H9 (cell line): ENCODE data around the gene CERCAM. TPM values are rescaled to one million over a fixed set of nuclear protein-coding genes. Genes with fewer than 3 reads are reported as not detected.

Experiments
- DNase-seq: peaks from one replicate; pipeline ENCODE4 v3.0.0-alpha.2; 2017
- H2AFZ ChIP-seq: one replicate; pipeline ENCODE4 v1.6.1; 2013; ENCODE audit warnings: mild to moderate bottlenecking, low read length, control low read depth, moderate library complexity
- H2AK5ac ChIP-seq: 2 replicates; pipeline ENCODE4 v1.6.1; 2013; ENCODE audit warnings: low read length, control low read depth, mixed read lengths; ENCODE audit not compliant: insufficient read length
- H2BK120ac ChIP-seq: one replicate; pipeline ENCODE4 v1.6.1; 2013; ENCODE audit warnings: low read depth, mild to moderate bottlenecking, low read length, control low read depth, inconsistent platforms; ENCODE audit not compliant: poor library complexity, severe bottlenecking
- H2BK12ac ChIP-seq: 2 replicates; pipeline ENCODE4 v1.6.1; 2013; ENCODE audit warnings: low read length, control low read depth, mixed read lengths, low read depth; ENCODE audit not compliant: insufficient read length
- H2BK15ac ChIP-seq: 2 replicates; pipeline ENCODE4 v1.6.1; 2013; ENCODE audit warnings: low read depth, low read length, control low read depth
- H2BK20ac ChIP-seq: one replicate; pipeline ENCODE4 v1.6.1; 2013; ENCODE audit warnings: low read depth, mild to moderate bottlenecking, low read length, control low read depth, inconsistent platforms; ENCODE audit not compliant: poor library complexity, severe bottlenecking
- H2BK5ac ChIP-seq: 2 replicates; pipeline ENCODE4 v1.6.1; 2013; ENCODE audit warnings: low read length, control low read depth, mixed read lengths; ENCODE audit not compliant: insufficient read length
- H3K14ac ChIP-seq: 2 replicates; pipeline ENCODE4 v1.6.1; 2013; ENCODE audit warnings: low read length, control low read depth; ENCODE audit not compliant: insufficient read depth
- H3K18ac ChIP-seq: 2 replicates; pipeline ENCODE4 v1.6.1; 2013; ENCODE audit warnings: low read depth, mild to moderate bottlenecking, mixed read lengths, low read length, control low read depth; ENCODE audit not compliant: insufficient read length
- H3K23ac ChIP-seq: 2 replicates; pipeline ENCODE4 v1.6.1; 2013; ENCODE audit warnings: low read length, control low read depth, mixed read lengths, low read depth; ENCODE audit not compliant: insufficient read length
- H3K23me2 ChIP-seq: 2 replicates; pipeline ENCODE4 v1.6.1; 2013; ENCODE audit warnings: low read depth, mild to moderate bottlenecking, mixed read lengths, low read length, control low read depth; ENCODE audit not compliant: insufficient read length, poor library complexity, severe bottlenecking
- H3K27ac ChIP-seq: 2 replicates; pipeline ENCODE4 v1.5.1; 2013; ENCODE audit warnings: low read length, control low read depth, mixed read lengths, low read depth; ENCODE audit not compliant: insufficient read length
- H3K27me3 ChIP-seq: 2 replicates; pipeline ENCODE4 v1.6.1; 2013; ENCODE audit warnings: low read length, control low read depth, inconsistent platforms; ENCODE audit not compliant: insufficient read depth
- H3K4ac ChIP-seq: 2 replicates; pipeline ENCODE4 v1.6.1; 2013; ENCODE audit warnings: low read depth, mild to moderate bottlenecking, control low read depth, inconsistent platforms, low read length, moderate library complexity
- H3K4me1 ChIP-seq: 2 replicates; pipeline ENCODE4 v1.6.1; 2013; ENCODE audit warnings: low read length, control low read depth, inconsistent platforms; ENCODE audit not compliant: insufficient read depth
- H3K4me2 ChIP-seq: 2 replicates; pipeline ENCODE4 v1.6.1; 2013; ENCODE audit warnings: low read length, control low read depth, mixed read lengths; ENCODE audit not compliant: insufficient read length, insufficient read depth
- H3K56ac ChIP-seq: 2 replicates; pipeline ENCODE4 v1.6.1; 2013; ENCODE audit warnings: low read depth, mild to moderate bottlenecking, mixed read lengths, low read length, control low read depth; ENCODE audit not compliant: insufficient read length
- H3K79me1 ChIP-seq: 2 replicates; pipeline ENCODE4 v1.6.1; 2013; ENCODE audit warnings: low read depth, mild to moderate bottlenecking, moderate library complexity, low read length, control low read depth, inconsistent platforms; ENCODE audit not compliant: insufficient read depth, poor library complexity, severe bottlenecking
- H3K79me2 ChIP-seq: 2 replicates; pipeline ENCODE4 v1.6.1; 2013; ENCODE audit warnings: low read length, control low read depth, inconsistent platforms; ENCODE audit not compliant: insufficient read depth
- H3K9ac ChIP-seq: 2 replicates; pipeline ENCODE4 v1.6.1; 2013; ENCODE audit warnings: low read length, control low read depth, mixed read lengths; ENCODE audit not compliant: insufficient read length; ENCODE audit errors: extremely low read depth
- H3K9me3 ChIP-seq: one replicate; pipeline ENCODE4 v1.6.1; 2013; ENCODE audit warnings: low read depth, low read length, inconsistent platforms; ENCODE audit not compliant: control insufficient read depth
- H3T11ph ChIP-seq: one replicate; pipeline ENCODE4 v1.6.1; 2013; ENCODE audit warnings: mild to moderate bottlenecking, low read length, control low read depth, inconsistent platforms
- H4K20me1 ChIP-seq: one replicate; pipeline ENCODE4 v1.6.1; 2013; ENCODE audit not compliant: control insufficient read depth, insufficient read length, insufficient read depth
- H4K5ac ChIP-seq: 2 replicates; pipeline ENCODE4 v1.6.1; 2013; ENCODE audit warnings: low read depth, mild to moderate bottlenecking, mixed read lengths, low read length, control low read depth; ENCODE audit not compliant: insufficient read length
- H4K8ac ChIP-seq: replicated peaks from 2 replicates; pipeline ENCODE4 v1.6.1; 2013; ENCODE audit warnings: low read length, control low read depth, mixed read lengths, low read depth; ENCODE audit not compliant: insufficient read length
- H4K91ac ChIP-seq: 2 replicates; pipeline ENCODE4 v1.6.1; 2013; ENCODE audit warnings: low read depth, mild to moderate bottlenecking, moderate library complexity, mixed read lengths, low read length, control low read depth; ENCODE audit not compliant: insufficient read length
- H3K27ac Mint-ChIP-seq, 3 experiments: 2 replicates in 2 of 3; 3 replicates in 1 of 3; pipeline ENCODE4 v1.8.0; 2020 to 2021; ENCODE audit warnings: mixed read lengths in 3 of 3, mild to moderate bottlenecking in 1 of 3, moderate library complexity in 1 of 3
- H3K27me3 Mint-ChIP-seq: 2 replicates; pipeline ENCODE4 v1.8.0; 2021; ENCODE audit warnings: low read depth, mild to moderate bottlenecking, moderate library complexity, mixed read lengths
- H3K36me3 Mint-ChIP-seq, 3 experiments: 2 replicates in 2 of 3; 3 replicates in 1 of 3; pipeline ENCODE4 v1.8.0; 2020 to 2021; ENCODE audit warnings: low read depth in 3 of 3, mixed read lengths in 3 of 3; ENCODE audit not compliant: insufficient read depth in 1 of 3
- H3K4me1 Mint-ChIP-seq, 2 experiments: 2 replicates each; pipeline ENCODE4 v1.8.0; 2020; ENCODE audit warnings: mixed read lengths in 2 of 2
- H3K4me3 Mint-ChIP-seq, 2 experiments: 2 replicates in 1 of 2; 3 replicates in 1 of 2; pipeline ENCODE4 v1.8.0; 2020 to 2021; ENCODE audit warnings: mild to moderate bottlenecking in 2 of 2, mixed read lengths in 2 of 2, moderate library complexity in 1 of 2
- H3K9me3 Mint-ChIP-seq, 2 experiments: 2 replicates in 1 of 2; 3 replicates in 1 of 2; pipeline ENCODE4 v1.8.0; 2020; ENCODE audit warnings: mild to moderate bottlenecking in 2 of 2, mixed read lengths in 2 of 2, moderate library complexity in 1 of 2
- CTCF ChIP-seq: fragments of 200-600 bp; sonication (generic); conservative IDR thresholded peaks from 3 replicates; pipeline ENCODE4 v1.8.0; 2021; ENCODE audit warnings: antibody characterized with exemption, mild to moderate bottlenecking
- WGBS: extraction: QIAGEN DNeasy Blood & Tissue Kit; methylation state at CpG from one replicate; pipeline ENCODE4 v1.1.7; 2013; ENCODE audit warnings: missing lambda C conversion rate, low lambda C conversion rate, mixed read lengths; ENCODE audit not compliant: insufficient read length; ENCODE audit errors: extremely low coverage; 5-methylcytosine and 5-hydroxymethylcytosine counted together
- total RNA-seq: library from RNA; stranded (reverse); gene quantifications from 2 replicates; pipeline ENCODE4 v1.2.1, GENCODE V29; 2021

CERCAM gene
- total RNA-seq, 1 experiment from 2014 or later, result 5.4 TPM

GRCh38 chr9:128485414-128485855, 64.8 kb downstream of the CERCAM start:
- H3K18ac ChIP-seq, result no peak overlapping the region
- no peaks in the 10 kb centered on the region for H3K79me1 ChIP-seq
- no peak overlapping the region for H3K14ac ChIP-seq
- no peak overlapping the region for H3K23ac ChIP-seq
- H4K5ac ChIP-seq, result no peak overlapping the region
- Mint-ChIP-seq H3K4me3 (no peak overlapping the region), H3K27me3 (no peaks in the 10 kb centered on the region), H3K36me3 (peaks cover 5 to 50% (median 25%) of the 10 kb centered on the region in 3 experiments; a peak in 6 of 7 replicates), H3K27ac (0 out of 7 replicates have a peak overlapping the region, but pooled peaks of 1 of the 3 experiments have one; percentile 28), H3K4me1 (peaks cover 0 to 9% of the 10 kb centered on the region in 2 experiments; a peak in 1 of 4 replicates), H3K9me3 (no peaks in the 10 kb centered on the region)
- no peak overlapping the region for H2BK120ac ChIP-seq
- no peaks in the 10 kb centered on the region for H3K27me3 ChIP-seq
- H3K9me3 ChIP-seq, result no peaks in the 10 kb centered on the region
- H3K4ac ChIP-seq, result no peak overlapping the region
- no peak overlapping the region for H3K27ac ChIP-seq
- H3T11ph ChIP-seq, result no peak overlapping the region
- no peak for DNase-seq
- no peak overlapping the region for H2BK20ac ChIP-seq
- no CpG with 5 or more reads among the region's 7 CpGs for WGBS
- H2BK5ac ChIP-seq, result no peak overlapping the region
- no peak overlapping the region for H4K91ac ChIP-seq
- H3K4me1 ChIP-seq, result no peaks in the 10 kb centered on the region
- no peaks in the 10 kb centered on the region for H3K79me2 ChIP-seq
- H2AFZ ChIP-seq, result no peak overlapping the region
- TF ChIP-seq CTCF, result no peak
- H3K56ac ChIP-seq, result no peak overlapping the region
- H3K23me2 ChIP-seq, result no peaks in the 10 kb centered on the region
- no peak overlapping the region for H2AK5ac ChIP-seq
- no peak overlapping the region for H4K8ac ChIP-seq
- no peaks in the 10 kb centered on the region for H4K20me1 ChIP-seq
- no peak overlapping the region for H2BK12ac ChIP-seq
- H3K4me2 ChIP-seq, result no peak overlapping the region
- H3K9ac ChIP-seq, result no peak overlapping the region
- H2BK15ac ChIP-seq, result no peak overlapping the region
